Endodermal cell (in vitro differentiated cells): ENCODE measurements around the gene ARHGDIG. TPM values are rescaled to one million over a fixed set of nuclear protein-coding genes. Genes with fewer than 3 reads are reported as not detected.

ENCODE experiments used
- DNase-seq: peaks from one replicate; pipeline ENCODE4 v3.0.0-alpha.2; 2017
- H3K27ac ChIP-seq: 2 replicates; pipeline ENCODE4 v1.5.1; 2013; ENCODE audit warnings: mild to moderate bottlenecking, low read depth, low read length, moderate library complexity
- H3K27me3 ChIP-seq: 2 replicates; pipeline ENCODE4 v1.6.1; 2013; ENCODE audit warnings: mild to moderate bottlenecking, low read length, moderate library complexity; ENCODE audit not compliant: insufficient read depth, control insufficient read depth, poor library complexity, severe bottlenecking
- H3K36me3 ChIP-seq: 2 replicates; pipeline ENCODE4 v1.7.0; 2013; ENCODE audit warnings: mild to moderate bottlenecking, low read length, moderate library complexity; ENCODE audit not compliant: control insufficient read depth, insufficient read depth
- H3K4me1 ChIP-seq: one replicate; pipeline ENCODE4 v1.7.0; 2013; ENCODE audit warnings: low read length; ENCODE audit not compliant: control insufficient read depth, insufficient read depth
- H3K4me3 ChIP-seq: 2 replicates; pipeline ENCODE4 v1.5.1; 2013; ENCODE audit warnings: mild to moderate bottlenecking, low read length, moderate library complexity
- H3K9ac ChIP-seq: 2 replicates; pipeline ENCODE4 v1.6.1; 2013; ENCODE audit warnings: mild to moderate bottlenecking, low read length, moderate library complexity; ENCODE audit not compliant: poor library complexity, severe bottlenecking; ENCODE audit errors: extremely low read depth
- H3K9me3 ChIP-seq: 2 replicates; pipeline ENCODE4 v1.6.1; 2013; ENCODE audit warnings: mild to moderate bottlenecking, low read length, moderate library complexity; ENCODE audit not compliant: control insufficient read depth
- H3K27ac Mint-ChIP-seq: 2 replicates; pipeline ENCODE4 v1.8.0; 2020; ENCODE audit warnings: mixed read lengths
- H3K27me3 Mint-ChIP-seq: 2 replicates; pipeline ENCODE4 v1.8.0; 2021; ENCODE audit warnings: mild to moderate bottlenecking, mixed read lengths; ENCODE audit not compliant: insufficient read depth
- H3K36me3 Mint-ChIP-seq: 2 replicates; pipeline ENCODE4 v1.8.0; 2020; ENCODE audit warnings: low read depth, mixed read lengths
- H3K4me1 Mint-ChIP-seq: 2 replicates; pipeline ENCODE4 v1.8.0; 2020; ENCODE audit warnings: mixed read lengths
- H3K4me3 Mint-ChIP-seq: 2 replicates; pipeline ENCODE4 v1.8.0; 2020; ENCODE audit warnings: mild to moderate bottlenecking, moderate library complexity, mixed read lengths
- H3K9me3 Mint-ChIP-seq: 2 replicates; pipeline ENCODE4 v1.8.0; 2020; ENCODE audit warnings: mild to moderate bottlenecking, mixed read lengths
- CTCF ChIP-seq: fragments of 200-600 bp; sonication (generic); conservative IDR thresholded peaks from 2 replicates; pipeline ENCODE4 v1.5.0; 2021; ENCODE audit warnings: antibody characterized with exemption, mild to moderate bottlenecking
- WGBS, 2 experiments: methylation state at CpG; one replicate each; pipeline versions ENCODE4 v1.1.5 to v1.1.7; 2013; ENCODE audit warnings: missing lambda C conversion rate in 2 of 2, mixed read lengths in 1 of 2; ENCODE audit not compliant: insufficient coverage in 1 of 2, insufficient read length in 1 of 2; 5-methylcytosine and 5-hydroxymethylcytosine counted together
- total RNA-seq, 2 donors: library from RNA; stranded (reverse); fragmentation: NEBNext Ultra II Directional in 1 of 2; extraction: Animal tissue kit (Norgen Biotek cat#: 25700) in 1 of 2; gene quantifications; 2 replicates in 1 of 2; 3 replicates in 1 of 2; pipeline ENCODE4 v1.2.1, GENCODE V29; 2021

ARHGDIG gene
- total RNA-seq, 2 donors from 2014 or later = 6.8 to 19.2 TPM

GRCh38 chr16:296276-296675, 15.9 kb downstream of the ARHGDIG start:
- no peak for DNase-seq
- H3K4me1 Mint-ChIP-seq = no peaks in the 10 kb centered on the region
- Histone ChIP-seq H3K4me1 (no peaks in the 10 kb centered on the region), H3K9me3 (no peaks in the 10 kb centered on the region), H3K9ac (no peak overlapping the region), H3K27ac (no peak overlapping the region), H3K27me3 (no peaks in the 10 kb centered on the region), H3K4me3 (no peak overlapping the region), H3K36me3 (peaks cover 17% of the 10 kb centered on the region)
- WGBS, 2 experiments = 96 to 100% methylated on average over 6 to 14 of the region's 14 CpGs
- H3K27me3 Mint-ChIP-seq = no peaks in the 10 kb centered on the region
- no peak for TF ChIP-seq CTCF
- no peak overlapping the region for H3K27ac Mint-ChIP-seq
- H3K36me3 Mint-ChIP-seq = peaks cover 31% of the 10 kb centered on the region
- H3K9me3 Mint-ChIP-seq = no peaks in the 10 kb centered on the region
- H3K4me3 Mint-ChIP-seq = no peak overlapping the region

GRCh38 chr16:296806-297510, 16.6 kb downstream of the ARHGDIG start:
- Histone ChIP-seq H3K27me3 (no peaks in the 10 kb centered on the region), H3K9ac (no peak overlapping the region), H3K4me1 (no peaks in the 10 kb centered on the region), H3K4me3 (no peak overlapping the region), H3K36me3 (peaks cover 18% of the 10 kb centered on the region), H3K9me3 (no peaks in the 10 kb centered on the region), H3K27ac (no peak overlapping the region)
- no peaks in the 10 kb centered on the region for H3K4me1 Mint-ChIP-seq
- TF ChIP-seq CTCF = no peak
- no peaks in the 10 kb centered on the region for H3K27me3 Mint-ChIP-seq
- H3K36me3 Mint-ChIP-seq = peaks cover 27% of the 10 kb centered on the region
- no peak for DNase-seq
- H3K27ac Mint-ChIP-seq = no peak overlapping the region
- no peak overlapping the region for H3K4me3 Mint-ChIP-seq
- 95 to 96% methylated on average over 27 to 37 of the region's 37 CpGs for WGBS, 2 experiments
- H3K9me3 Mint-ChIP-seq = no peaks in the 10 kb centered on the region

- H3K36me3 ChIP-seq = peaks cover 21% of the 10 kb centered on the region
- H3K4me3 ChIP-seq = no peak overlapping the region
- H3K9me3 Mint-ChIP-seq = no peaks in the 10 kb centered on the region
- H3K27ac ChIP-seq = no peak overlapping the region
- H3K27me3 Mint-ChIP-seq = no peaks in the 10 kb centered on the region
- no peak for TF ChIP-seq CTCF
- WGBS, 2 experiments = 94 to 97% methylated on average over 19 to 32 of the region's 32 CpGs
- H3K27me3 ChIP-seq = no peaks in the 10 kb centered on the region
- H3K4me3 Mint-ChIP-seq = no peak overlapping the region
- peaks cover 28% of the 10 kb centered on the region for H3K36me3 Mint-ChIP-seq
- H3K4me1 Mint-ChIP-seq = no peaks in the 10 kb centered on the region
- H3K4me1 ChIP-seq = no peaks in the 10 kb centered on the region
- no peaks in the 10 kb centered on the region for H3K9me3 ChIP-seq
- DNase-seq = no peak
- H3K27ac Mint-ChIP-seq = no peak overlapping the region
- H3K9ac ChIP-seq = no peak overlapping the region
These were observed 17.4 kb downstream of the ARHGDIG start for GRCh38 chr16:297832-298231.
